Measurements from ENCODE around the gene GSTM2.

GSTM2 gene

GRCh38 chr1:109650609-109651008 is 17.2 kb upstream of the GSTM2 start:
- H3K27ac ChIP-seq, result no peak overlapping the region
- H3K9me3 ChIP-seq (replicated peaks in 1 of 11), result peaks cover 0 to 7% (median 3%) of the 10 kb centered on the region in 11 experiments; a peak in 8 of 22 replicates
- no peaks in the 10 kb centered on the region for H4K20me1 ChIP-seq
- H3K27me3 ChIP-seq, result no peaks in the 10 kb centered on the region
- H3K4me2 ChIP-seq, result no peak overlapping the region
- no peaks in the 10 kb centered on the region for H3K36me3 ChIP-seq
- no peak for TF ChIP-seq Cebpa-rat (IDR thresholded peaks at IDR 0.05)
- H3K9ac ChIP-seq, result no peak overlapping the region
- peaks cover 11 to 19% (median 15%) of the 10 kb centered on the region in 10 experiments for H3K4me1 ChIP-seq
- H3K4me3 ChIP-seq, result no peak overlapping the region

- TF ChIP-seq Cebpa-rat (IDR thresholded peaks at IDR 0.05), result no peak
- H3K4me2 ChIP-seq, result no peak overlapping the region
- H3K36me3 ChIP-seq, result no peaks in the 10 kb centered on the region
- peaks cover 21 to 34% (median 25%) of the 10 kb centered on the region in 10 experiments for H3K4me1 ChIP-seq
- H3K9ac ChIP-seq, result no peak overlapping the region
- H3K27me3 ChIP-seq, result no peaks in the 10 kb centered on the region
- H3K4me3 ChIP-seq, result no peak overlapping the region
- no peaks in the 10 kb centered on the region; a peak in 1 of 22 replicates for H4K20me1 ChIP-seq
- H3K27ac ChIP-seq, result no peak overlapping the region
- H3K9me3 ChIP-seq (replicated peaks in 1 of 11), result no peaks in the 10 kb centered on the region
Measured at GRCh38 chr1:109652402-109652801, 15.5 kb upstream of the GSTM2 start.

GRCh38 chr1:109653306-109653705 is 14.6 kb upstream of the GSTM2 start:
- peaks cover 26 to 41% (median 34%) of the 10 kb centered on the region in 10 experiments for H3K4me1 ChIP-seq
- no peak overlapping the region for H3K4me3 ChIP-seq
- no peak overlapping the region for H3K9ac ChIP-seq
- peaks cover 0 to 2% (median 0%) of the 10 kb centered on the region in 11 experiments; a peak in 1 of 22 replicates for H3K36me3 ChIP-seq
- no peaks in the 10 kb centered on the region; a peak in 1 of 22 replicates for H4K20me1 ChIP-seq
- no peak overlapping the region for H3K27ac ChIP-seq
- no peaks in the 10 kb centered on the region for H3K27me3 ChIP-seq
- no peaks in the 10 kb centered on the region for H3K9me3 ChIP-seq (replicated peaks in 1 of 11)
- no peak overlapping the region for H3K4me2 ChIP-seq
- no peak for TF ChIP-seq Cebpa-rat (IDR thresholded peaks at IDR 0.05)

GRCh38 chr1:109654519-109654918 is 13.3 kb upstream of the GSTM2 start:
- H3K9me3 ChIP-seq (replicated peaks in 1 of 11), result no peaks in the 10 kb centered on the region
- H3K9ac ChIP-seq, result peak overlapping the region in 1 of 11 experiments; percentile 82; a peak in 1 of 22 replicates
- H3K4me3 ChIP-seq, result no peak overlapping the region
- peaks cover 0 to 4% (median 0%) of the 10 kb centered on the region in 11 experiments; a peak in 1 of 22 replicates for H3K36me3 ChIP-seq
- peaks cover 39 to 51% (median 46%) of the 10 kb centered on the region in 10 experiments for H3K4me1 ChIP-seq
- TF ChIP-seq Cebpa-rat (IDR thresholded peaks at IDR 0.05), result no peak
- no peak overlapping the region for H3K27ac ChIP-seq
- no peaks in the 10 kb centered on the region for H3K27me3 ChIP-seq
- no peaks in the 10 kb centered on the region; a peak in 1 of 22 replicates for H4K20me1 ChIP-seq
- H3K4me2 ChIP-seq, result peak overlapping the region; percentile 80 to 98 (median 94); a peak in 19 of 22 replicates

GRCh38 chr1:109655615-109656519 is 12.0 kb upstream of the GSTM2 start, which contains the start of gene GSTM4:
GSTM4 (plus strand) TSS chr1:109656099; CDS start chr1:109656390, 291 bp downstream.
- Histone ChIP-seq H3K9me3 (replicated peaks in 1 of 11) (no peaks in the 10 kb centered on the region), H3K27me3 (no peaks in the 10 kb centered on the region), H3K9ac (peak within 1 kb of the TSS; percentile 68 to 84 (median 79)), H3K36me3 (peaks cover 0 to 4% (median 0%) of the 10 kb centered on the region in 11 experiments; a peak in 1 of 22 replicates), H3K4me1 (peaks cover 50 to 64% (median 59%) of the 10 kb centered on the region in 10 experiments), H3K27ac (peak within 1 kb of the TSS; percentile 45 to 80 (median 71); a peak in 21 of 22 replicates), H4K20me1 (peaks cover 0 to 5% (median 0%) of the 10 kb centered on the region in 11 experiments; a peak in 1 of 22 replicates), H3K4me3 (peak within 1 kb of the TSS; percentile 65 to 86 (median 71)), H3K4me2 (peak within 1 kb of the TSS; percentile 80 to 98 (median 94))
- no peak for TF ChIP-seq Cebpa-rat (IDR thresholded peaks at IDR 0.05)

- Histone ChIP-seq H3K36me3 (peaks cover 0 to 15% (median 0%) of the 10 kb centered on the region in 11 experiments; a peak in 3 of 22 replicates), H3K4me1 (peaks cover 50 to 74% (median 65%) of the 10 kb centered on the region in 10 experiments), H3K27me3 (no peaks in the 10 kb centered on the region), H3K27ac (no peak overlapping the region), H3K4me3 (peak overlapping the region in 1 of 10 experiments; percentile 81; a peak in 1 of 20 replicates), H3K9me3 (replicated peaks in 1 of 11) (no peaks in the 10 kb centered on the region), H4K20me1 (peaks cover 0 to 5% (median 0%) of the 10 kb centered on the region in 11 experiments; a peak in 1 of 22 replicates), H3K4me2 (peak overlapping the region in 10 of 11 experiments; percentile 80 to 98 (median 94); a peak in 18 of 22 replicates), H3K9ac (no peak overlapping the region)
- no peak for TF ChIP-seq Cebpa-rat (IDR thresholded peaks at IDR 0.05)
Measured at GRCh38 chr1:109657395-109657794, 10.5 kb upstream of the GSTM2 start.

GRCh38 chr1:109657970-109658369 is 9.9 kb upstream of the GSTM2 start:
- Histone ChIP-seq H3K27me3 (no peaks in the 10 kb centered on the region), H3K4me1 (peaks cover 50 to 74% (median 65%) of the 10 kb centered on the region in 10 experiments), H3K4me3 (no peak overlapping the region), H3K9ac (no peak overlapping the region), H3K27ac (peak overlapping the region in 4 of 11 experiments; percentile 21 to 61 (median 40); a peak in 4 of 22 replicates), H3K9me3 (replicated peaks in 1 of 11) (no peaks in the 10 kb centered on the region), H4K20me1 (peaks cover 0 to 5% (median 0%) of the 10 kb centered on the region in 11 experiments; a peak in 1 of 22 replicates), H3K4me2 (peak overlapping the region in 9 of 11 experiments; percentile 71 to 97 (median 93); a peak in 19 of 22 replicates), H3K36me3 (peaks cover 0 to 16% (median 0%) of the 10 kb centered on the region in 11 experiments; a peak in 3 of 22 replicates)
- no peak for TF ChIP-seq Cebpa-rat (IDR thresholded peaks at IDR 0.05)

GRCh38 chr1:109658533-109659042 is 9.3 kb upstream of the GSTM2 start:
- Histone ChIP-seq H3K27me3 (no peaks in the 10 kb centered on the region), H3K4me3 (no peak overlapping the region), H3K27ac (peak overlapping the region in 7 of 11 experiments; percentile 9 to 61 (median 31); a peak in 8 of 22 replicates), H4K20me1 (peaks cover 0 to 5% (median 0%) of the 10 kb centered on the region in 11 experiments; a peak in 1 of 22 replicates), H3K4me2 (peak overlapping the region in 10 of 11 experiments; percentile 6 to 97 (median 86); a peak in 19 of 22 replicates), H3K4me1 (peaks cover 50 to 78% (median 68%) of the 10 kb centered on the region in 10 experiments), H3K36me3 (peaks cover 0 to 16% (median 0%) of the 10 kb centered on the region in 11 experiments; a peak in 3 of 22 replicates), H3K9me3 (replicated peaks in 1 of 11) (no peaks in the 10 kb centered on the region), H3K9ac (peak overlapping the region in 1 of 11 experiments; percentile 33; a peak in 1 of 22 replicates)
- no peak for TF ChIP-seq Cebpa-rat (IDR thresholded peaks at IDR 0.05)

Measured in BLaER1 treated with 17β-estradiol and CSF1 and Interleukin-3, amounts not matched to agents 10 nM and 100 nM (cell line).